SU-DHL-6 (cell line): ENCODE data around the gene SCYGR6.

Experiments
- H2AFZ ChIP-seq: fragments of 200-600 bp; sonication (generic); 2 replicates; pipeline ENCODE4 v1.6.1; 2014; ENCODE audit warnings: low read depth, mild to moderate bottlenecking, moderate library complexity, mixed read lengths, antibody characterized with exemption, low read length; ENCODE audit not compliant: severe bottlenecking
- H3F3A ChIP-seq: fragments of 200-600 bp; shearing (Covaris generic); 2 replicates; pipeline ENCODE4 v1.6.0; 2016; ENCODE audit warnings: antibody characterized with exemption, mild to moderate bottlenecking; ENCODE audit not compliant: insufficient read depth
- H3K27ac ChIP-seq: fragments of 200-600 bp; sonication (generic); 2 replicates; pipeline ENCODE4 v1.5.1; 2016; ENCODE audit warnings: low read depth, mild to moderate bottlenecking, low read length, moderate library complexity, mixed read lengths
- H3K27me3 ChIP-seq: fragments of 200-600 bp; sonication (generic), shearing (Covaris generic); 2 replicates; pipeline ENCODE4 v1.6.0; 2014; ENCODE audit warnings: mild to moderate bottlenecking, low read length
- H3K36me3 ChIP-seq: fragments of 200-600 bp; sonication (generic); 2 replicates; pipeline ENCODE4 v1.6.1; 2014; ENCODE audit warnings: mild to moderate bottlenecking, low read length, mixed read lengths
- H3K4me2 ChIP-seq: fragments of 300-600, 200-600 bp; shearing (Covaris generic), sonication (generic); 2 replicates; pipeline ENCODE4 v1.6.0; 2014; ENCODE audit warnings: low read length, low read depth, mild to moderate bottlenecking; ENCODE audit not compliant: poor library complexity, severe bottlenecking
- H3K4me3 ChIP-seq: fragments of 200-600 bp; sonication (generic); 2 replicates; pipeline ENCODE4 v1.5.1; 2014; ENCODE audit warnings: antibody characterized with exemption, low read length, mild to moderate bottlenecking, mixed read lengths; ENCODE audit not compliant: insufficient read depth, poor library complexity, severe bottlenecking
- H3K79me2 ChIP-seq: fragments of 200-600 bp; sonication (generic); 2 replicates; pipeline ENCODE4 v1.6.1; 2014; ENCODE audit warnings: mild to moderate bottlenecking, low read length, moderate library complexity; ENCODE audit not compliant: insufficient read depth
- H3K9ac ChIP-seq: fragments of 200-600 bp; sonication (generic); 2 replicates; pipeline ENCODE4 v1.7.0; 2014; ENCODE audit warnings: mild to moderate bottlenecking, low read length
- H3K9me2 ChIP-seq: fragments of 200-600 bp; sonication (generic); replicated peaks from 2 replicates; pipeline ENCODE4 v1.6.1; 2014; ENCODE audit warnings: low read length; ENCODE audit not compliant: insufficient read depth
- H3K9me3 ChIP-seq: fragments of 200-600 bp; sonication (generic); 2 replicates; pipeline ENCODE4 v1.6.1; 2014; ENCODE audit warnings: low read length, mixed read lengths; ENCODE audit not compliant: insufficient read depth
- H4K20me1 ChIP-seq: fragments of 200-600 bp; sonication (generic); 2 replicates; pipeline ENCODE4 v1.6.1; 2014; ENCODE audit warnings: low read depth, mild to moderate bottlenecking, antibody characterized with exemption, low read length, moderate library complexity, mixed read lengths
- EZH2phosphoT487 ChIP-seq: fragments of 200-600 bp; sonication (generic), shearing (Covaris generic); conservative IDR thresholded peaks from 2 replicates; pipeline ENCODE4 v1.6.1; 2018; ENCODE audit warnings: mild to moderate bottlenecking, antibody characterized with exemption, low read length, moderate library complexity, mixed read lengths
- TF ChIP-seq, protein P1 (sequence below): fragments of 200-600 bp; sonication (generic); IDR thresholded peaks from one replicate; pipeline ENCODE4 v1.5.1; 2017; ENCODE audit warnings: antibody characterized with exemption, mild to moderate bottlenecking, low read length, moderate library complexity; ENCODE audit not compliant: insufficient read depth, poor library complexity, severe bottlenecking

SCYGR6 gene, protein sequence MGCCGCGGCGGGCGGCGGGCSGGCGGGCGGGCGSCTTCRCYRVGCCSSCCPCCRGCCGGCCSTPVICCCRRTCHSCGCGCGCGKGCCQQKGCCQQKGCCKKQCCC

DNA sequence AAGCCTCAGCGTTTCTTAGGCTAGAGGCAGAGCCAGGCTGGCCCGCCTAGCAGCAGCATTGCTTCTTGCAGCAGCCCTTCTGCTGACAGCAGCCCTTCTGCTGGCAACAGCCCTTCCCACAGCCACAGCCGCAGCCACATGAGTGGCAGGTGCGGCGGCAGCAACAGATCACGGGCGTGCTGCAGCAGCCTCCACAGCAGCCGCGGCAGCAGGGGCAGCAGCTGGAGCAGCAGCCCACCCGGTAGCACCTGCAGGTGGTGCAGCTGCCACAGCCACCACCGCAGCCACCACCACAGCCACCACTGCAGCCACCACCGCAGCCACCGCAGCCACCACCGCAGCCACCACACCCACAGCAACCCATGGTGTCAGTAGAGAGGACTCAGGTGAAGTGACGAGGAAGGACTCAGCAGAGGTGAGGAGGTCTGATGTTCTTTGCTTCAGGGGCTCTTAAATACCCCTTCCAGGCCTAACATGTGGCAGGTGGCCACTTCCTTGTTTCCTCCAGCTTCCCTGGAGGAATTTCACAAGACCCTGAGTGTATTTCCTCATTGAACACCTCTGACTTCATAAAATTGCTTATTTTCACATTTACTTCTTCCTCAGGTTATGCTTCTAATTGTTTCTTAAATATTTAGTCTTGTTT, at the start of gene SCYGR6:
Gene SCYGR6, minus strand, starts transcription at position 364 of the 646 bp plus-strand sequence. Its CDS starts 0 bp downstream, at position 364.
- H2AFZ ChIP-seq, result no peak within 1 kb of the TSS
- no peak within 1 kb of the TSS for H3K4me2 ChIP-seq
- H3K27me3 ChIP-seq, result no peaks in the 10 kb centered on the region
- no peaks in the 10 kb centered on the region for H3K9me2 ChIP-seq
- no peak for TF ChIP-seq EZH2phosphoT487
- TF ChIP-seq, protein P1, sequence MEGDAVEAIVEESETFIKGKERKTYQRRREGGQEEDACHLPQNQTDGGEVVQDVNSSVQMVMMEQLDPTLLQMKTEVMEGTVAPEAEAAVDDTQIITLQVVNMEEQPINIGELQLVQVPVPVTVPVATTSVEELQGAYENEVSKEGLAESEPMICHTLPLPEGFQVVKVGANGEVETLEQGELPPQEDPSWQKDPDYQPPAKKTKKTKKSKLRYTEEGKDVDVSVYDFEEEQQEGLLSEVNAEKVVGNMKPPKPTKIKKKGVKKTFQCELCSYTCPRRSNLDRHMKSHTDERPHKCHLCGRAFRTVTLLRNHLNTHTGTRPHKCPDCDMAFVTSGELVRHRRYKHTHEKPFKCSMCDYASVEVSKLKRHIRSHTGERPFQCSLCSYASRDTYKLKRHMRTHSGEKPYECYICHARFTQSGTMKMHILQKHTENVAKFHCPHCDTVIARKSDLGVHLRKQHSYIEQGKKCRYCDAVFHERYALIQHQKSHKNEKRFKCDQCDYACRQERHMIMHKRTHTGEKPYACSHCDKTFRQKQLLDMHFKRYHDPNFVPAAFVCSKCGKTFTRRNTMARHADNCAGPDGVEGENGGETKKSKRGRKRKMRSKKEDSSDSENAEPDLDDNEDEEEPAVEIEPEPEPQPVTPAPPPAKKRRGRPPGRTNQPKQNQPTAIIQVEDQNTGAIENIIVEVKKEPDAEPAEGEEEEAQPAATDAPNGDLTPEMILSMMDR, result no peak
- H3K36me3 ChIP-seq, result no peaks in the 10 kb centered on the region
- no peak within 1 kb of the TSS for H3K9ac ChIP-seq
- H3K79me2 ChIP-seq, result no peaks in the 10 kb centered on the region
- H3K9me3 ChIP-seq, result no peaks in the 10 kb centered on the region
- no peak within 1 kb of the TSS for H3K4me3 ChIP-seq
- H4K20me1 ChIP-seq, result no peaks in the 10 kb centered on the region
- no peaks in the 10 kb centered on the region for H3F3A ChIP-seq
- H3K27ac ChIP-seq, result no peak within 1 kb of the TSS

DNA sequence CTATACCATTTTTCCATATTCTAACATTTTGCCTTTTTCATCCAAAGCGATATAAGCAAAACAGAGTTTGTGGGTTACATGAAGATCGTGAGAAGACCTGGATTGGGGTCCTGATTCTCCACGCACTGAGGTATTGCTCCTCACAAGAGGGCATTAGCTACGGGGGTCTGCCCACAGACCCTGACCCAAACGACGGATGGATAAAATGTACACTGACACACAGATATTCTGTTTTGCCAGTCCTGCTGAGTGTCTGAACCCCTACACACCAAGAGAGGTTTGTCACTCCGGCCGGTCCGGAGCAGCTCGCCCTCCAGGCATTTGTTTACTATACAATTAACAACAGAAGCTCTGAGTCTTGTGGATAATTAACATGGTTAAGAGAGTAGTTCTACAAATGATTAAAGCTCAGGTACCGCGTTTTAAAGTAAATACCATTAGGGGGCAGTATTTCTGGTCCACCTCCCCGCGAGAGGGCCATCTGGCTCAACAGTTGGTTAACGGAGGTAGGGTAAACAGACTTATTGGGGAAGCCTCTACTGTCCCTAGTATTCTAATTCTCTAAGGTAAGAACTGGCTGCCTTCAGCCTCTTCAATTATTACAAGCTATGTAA, 49.6 kb upstream of the SCYGR6 start:
- H3K36me3 ChIP-seq, result no peaks in the 10 kb centered on the region
- H3K9me3 ChIP-seq, result no peaks in the 10 kb centered on the region
- no peak overlapping the region for H2AFZ ChIP-seq
- no peak overlapping the region for H3K9ac ChIP-seq
- no peaks in the 10 kb centered on the region for H3F3A ChIP-seq
- no peaks in the 10 kb centered on the region for H3K27me3 ChIP-seq
- H4K20me1 ChIP-seq, result no peaks in the 10 kb centered on the region
- H3K4me3 ChIP-seq, result no peak overlapping the region
- H3K27ac ChIP-seq, result no peak overlapping the region
- H3K4me2 ChIP-seq, result no peak overlapping the region
- TF ChIP-seq EZH2phosphoT487, result no peak
- TF ChIP-seq, protein P1, result no peak
- no peaks in the 10 kb centered on the region for H3K79me2 ChIP-seq
- H3K9me2 ChIP-seq, result no peaks in the 10 kb centered on the region

DNA sequence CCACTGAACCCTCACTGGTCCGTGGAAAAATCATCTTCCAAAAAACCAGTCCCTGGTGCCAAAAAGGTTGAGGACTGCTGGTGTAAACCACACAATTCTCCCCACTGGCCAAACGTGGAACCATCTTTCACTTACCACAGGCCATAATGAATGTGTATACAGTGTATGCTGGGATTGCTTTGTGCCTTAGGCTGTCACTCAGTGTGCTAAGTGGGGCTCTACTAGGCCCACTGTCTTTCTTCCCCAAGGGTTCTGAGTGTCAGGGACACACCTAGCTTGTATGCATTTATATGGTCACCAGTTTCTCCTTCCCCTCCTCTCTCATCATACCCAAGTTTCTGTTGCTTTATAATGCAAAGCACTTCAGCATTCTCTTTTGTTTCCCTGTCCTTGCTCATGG, 48.4 kb upstream of the SCYGR6 start:
- H3K9me2 ChIP-seq, result no peaks in the 10 kb centered on the region
- no peaks in the 10 kb centered on the region for H3K27me3 ChIP-seq
- no peak overlapping the region for H3K27ac ChIP-seq
- H3F3A ChIP-seq, result no peaks in the 10 kb centered on the region
- H3K4me3 ChIP-seq, result no peak overlapping the region
- no peaks in the 10 kb centered on the region for H4K20me1 ChIP-seq
- no peak overlapping the region for H3K4me2 ChIP-seq
- no peaks in the 10 kb centered on the region for H3K36me3 ChIP-seq
- TF ChIP-seq, protein P1, result no peak
- TF ChIP-seq EZH2phosphoT487, result no peak
- H3K9ac ChIP-seq, result no peak overlapping the region
- no peaks in the 10 kb centered on the region for H3K9me3 ChIP-seq
- H3K79me2 ChIP-seq, result no peaks in the 10 kb centered on the region
- H2AFZ ChIP-seq, result no peak overlapping the region
